GM21723 (cell line): Measurements from ENCODE around the gene CDH18.

Experiments used
- ATAC-seq: cut with Tn5 transposase; IDR thresholded peaks from one replicate; pipeline ENCODE4 v1.9.1; 2021; ENCODE audit warnings: mild to moderate bottlenecking, moderate library complexity; ENCODE audit not compliant: unreplicated experiment

CDH18 gene, protein sequence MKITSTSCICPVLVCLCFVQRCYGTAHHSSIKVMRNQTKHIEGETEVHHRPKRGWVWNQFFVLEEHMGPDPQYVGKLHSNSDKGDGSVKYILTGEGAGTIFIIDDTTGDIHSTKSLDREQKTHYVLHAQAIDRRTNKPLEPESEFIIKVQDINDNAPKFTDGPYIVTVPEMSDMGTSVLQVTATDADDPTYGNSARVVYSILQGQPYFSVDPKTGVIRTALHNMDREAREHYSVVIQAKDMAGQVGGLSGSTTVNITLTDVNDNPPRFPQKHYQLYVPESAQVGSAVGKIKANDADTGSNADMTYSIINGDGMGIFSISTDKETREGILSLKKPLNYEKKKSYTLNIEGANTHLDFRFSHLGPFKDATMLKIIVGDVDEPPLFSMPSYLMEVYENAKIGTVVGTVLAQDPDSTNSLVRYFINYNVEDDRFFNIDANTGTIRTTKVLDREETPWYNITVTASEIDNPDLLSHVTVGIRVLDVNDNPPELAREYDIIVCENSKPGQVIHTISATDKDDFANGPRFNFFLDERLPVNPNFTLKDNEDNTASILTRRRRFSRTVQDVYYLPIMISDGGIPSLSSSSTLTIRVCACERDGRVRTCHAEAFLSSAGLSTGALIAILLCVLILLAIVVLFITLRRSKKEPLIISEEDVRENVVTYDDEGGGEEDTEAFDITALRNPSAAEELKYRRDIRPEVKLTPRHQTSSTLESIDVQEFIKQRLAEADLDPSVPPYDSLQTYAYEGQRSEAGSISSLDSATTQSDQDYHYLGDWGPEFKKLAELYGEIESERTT

DNA sequence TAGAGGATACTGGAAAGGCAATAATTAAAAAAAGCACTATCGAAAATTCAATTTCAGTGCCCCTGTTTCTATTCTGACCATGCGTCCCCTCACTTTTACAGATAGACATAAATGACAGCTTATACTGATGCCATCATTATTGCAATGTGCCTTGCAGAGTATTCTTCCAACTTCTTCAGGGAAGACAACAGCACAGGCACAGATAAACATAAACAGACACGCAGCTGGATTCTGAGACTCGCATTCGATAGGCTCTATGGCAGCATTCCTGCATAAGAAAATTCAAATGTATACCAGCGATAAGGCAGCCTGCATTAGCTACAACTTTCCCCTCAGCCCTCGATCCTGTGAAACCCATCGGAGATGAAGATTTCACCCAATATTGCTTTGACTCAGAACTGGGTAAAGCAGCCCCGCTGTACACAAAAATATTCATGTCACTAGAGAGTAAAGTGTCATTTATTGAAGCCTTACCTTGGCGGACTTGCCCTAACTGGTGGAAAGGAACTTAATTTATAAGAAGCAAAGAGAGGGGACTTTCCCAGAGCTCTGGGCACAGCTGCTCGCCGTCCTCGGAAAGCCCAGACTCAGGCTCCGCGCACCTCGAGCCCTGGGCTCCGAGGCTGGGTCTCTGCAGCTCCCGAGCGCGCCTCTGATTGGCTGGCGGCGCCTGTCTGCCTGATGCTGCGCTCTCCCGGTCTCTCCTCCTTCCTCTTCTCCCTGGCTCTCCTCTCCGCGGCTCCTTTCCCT lies at the start of gene CDH18:
Gene CDH18 (minus strand): TSS at position 589 of the 750 bp plus-strand sequence. CDS start 149,214 bp downstream, outside the sequence.
- ATAC-seq, result no peak

DNA sequence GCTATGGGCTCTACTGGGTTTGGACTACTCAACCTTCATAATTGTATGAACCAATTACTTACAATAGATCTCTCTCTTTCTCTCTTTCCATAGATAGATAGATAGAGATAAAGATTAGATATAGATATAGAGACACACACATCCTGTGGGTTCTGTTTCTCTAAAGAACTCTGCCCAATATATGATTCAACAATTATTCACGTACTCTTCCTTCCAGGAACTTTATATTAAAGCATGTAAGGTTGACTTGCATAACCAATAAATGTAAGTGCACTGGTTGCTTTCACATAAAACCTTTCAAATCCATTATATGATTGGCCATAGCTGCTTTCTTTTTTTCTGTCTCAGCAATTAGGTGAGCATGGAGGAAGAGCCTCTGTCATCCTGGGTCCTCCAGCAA lies 46.7 kb upstream of the CDH18 start:
- no peak for ATAC-seq

DNA sequence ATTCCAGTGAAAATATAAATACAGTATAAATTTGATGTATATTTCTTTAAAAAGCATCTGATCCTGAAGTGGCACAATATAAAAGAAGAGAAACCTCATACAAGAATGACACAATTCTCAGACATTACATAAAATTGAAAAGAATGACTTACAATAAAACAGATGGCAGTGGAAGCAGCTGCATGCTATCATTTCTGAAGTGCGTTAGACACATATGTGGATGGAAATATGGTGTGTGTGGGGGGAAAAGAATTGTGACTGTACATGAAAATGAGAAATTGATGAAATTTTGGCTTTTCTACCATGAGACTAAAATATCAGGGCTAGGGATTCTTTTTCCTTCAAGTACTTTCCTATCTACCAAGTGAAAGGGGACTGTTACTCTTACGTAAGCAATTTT lies 45.9 kb upstream of the CDH18 start:
- ATAC-seq, result no peak

DNA sequence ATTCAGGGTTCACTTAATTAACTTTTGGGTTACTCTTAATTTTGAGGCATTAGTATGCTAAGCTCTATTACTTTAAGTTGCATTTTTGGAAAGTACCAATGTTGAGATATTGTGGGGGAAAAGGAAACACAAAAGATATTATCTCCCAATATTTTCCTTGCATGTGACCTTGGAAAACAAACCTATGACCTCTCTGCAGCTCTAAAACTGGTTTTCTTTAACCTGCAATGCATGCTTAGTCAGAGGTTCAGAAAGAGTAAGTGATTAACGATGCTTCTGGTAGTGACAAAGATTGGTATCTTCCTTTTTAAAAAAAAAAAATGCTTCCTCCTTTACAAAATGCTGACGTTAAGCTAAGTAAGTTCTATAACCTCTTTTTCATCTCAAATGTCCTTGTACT lies 44.9 kb upstream of the CDH18 start:
- ATAC-seq, result no peak

DNA sequence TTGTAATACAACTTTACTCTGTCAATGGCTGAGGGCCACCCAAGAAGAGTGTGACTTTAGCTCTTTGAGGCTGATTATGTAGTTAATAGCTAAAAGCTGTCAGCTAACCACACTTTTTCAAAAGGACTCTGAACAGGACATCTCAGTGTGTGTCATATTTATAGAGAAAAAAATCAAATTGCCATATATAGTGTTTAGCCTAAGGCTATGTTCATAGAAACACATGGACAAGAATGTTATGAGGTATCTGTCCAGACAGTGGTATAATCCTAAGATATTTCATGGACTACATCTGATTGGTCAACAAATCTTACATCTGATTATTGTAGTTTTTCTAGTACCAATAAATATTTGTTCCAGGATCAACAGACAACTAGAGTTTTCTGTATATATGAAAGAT lies 42.1 kb upstream of the CDH18 start:
- no peak for ATAC-seq

DNA sequence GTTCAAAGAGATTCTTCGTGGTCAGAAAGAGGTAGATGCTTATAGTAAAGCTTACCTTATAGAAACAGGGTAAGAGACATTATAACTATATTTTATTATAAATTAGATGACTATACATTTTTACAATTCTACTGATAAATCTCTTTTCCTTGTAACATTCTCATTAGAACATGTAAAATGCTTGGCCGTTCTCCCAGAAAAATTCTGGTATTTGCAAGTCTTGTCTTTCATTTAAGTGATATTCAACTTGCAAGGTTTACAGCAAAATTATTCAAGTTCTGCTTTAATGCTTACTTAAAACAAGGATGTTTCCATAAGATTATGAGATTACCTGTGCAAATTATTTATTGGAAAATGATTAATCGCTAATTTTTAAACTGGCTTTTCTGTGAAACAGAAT lies 41.3 kb upstream of the CDH18 start:
- no peak for ATAC-seq

DNA sequence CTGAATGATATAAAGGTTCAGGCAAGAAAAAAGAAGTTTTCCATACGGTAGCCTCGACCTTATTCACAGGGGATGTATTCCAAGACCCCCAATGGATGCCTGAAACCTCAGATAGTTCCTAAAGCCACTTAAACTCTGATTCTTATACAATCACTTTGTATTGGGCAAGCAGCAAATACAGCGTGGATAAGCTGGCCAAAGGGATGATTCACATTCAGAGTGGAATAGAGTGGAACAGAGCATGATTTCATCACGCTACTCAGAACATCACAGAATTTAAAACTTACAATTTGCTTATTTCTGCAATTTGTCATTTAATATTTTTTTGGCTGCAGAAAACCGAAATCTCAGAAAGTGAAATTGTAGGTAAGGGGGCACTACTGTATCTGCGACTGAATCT lies 40.5 kb upstream of the CDH18 start:
- no peak for ATAC-seq

DNA sequence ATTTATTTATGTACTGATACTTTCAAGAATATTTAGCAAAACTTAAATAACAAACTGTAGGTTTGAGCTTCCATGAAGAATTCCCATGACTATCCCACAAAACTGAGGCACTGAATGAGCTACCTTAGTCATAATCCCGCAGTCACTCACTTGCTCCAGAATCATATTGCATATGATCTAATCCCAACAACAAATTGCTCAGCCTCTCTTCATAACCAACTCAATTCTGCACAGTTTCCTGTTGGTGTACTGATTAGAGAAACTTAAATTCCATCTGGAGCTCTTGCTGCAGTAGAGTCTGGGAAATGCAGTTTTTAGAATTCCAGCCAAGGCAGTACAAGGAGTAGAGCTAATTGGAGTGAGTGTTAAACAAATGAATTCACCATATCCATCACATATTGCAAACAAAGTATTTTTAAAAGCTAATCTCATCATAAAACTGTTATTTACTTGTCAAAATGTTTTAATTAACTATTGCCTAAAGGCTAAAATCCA lies 35.7 kb upstream of the CDH18 start:
- no peak for ATAC-seq

DNA sequence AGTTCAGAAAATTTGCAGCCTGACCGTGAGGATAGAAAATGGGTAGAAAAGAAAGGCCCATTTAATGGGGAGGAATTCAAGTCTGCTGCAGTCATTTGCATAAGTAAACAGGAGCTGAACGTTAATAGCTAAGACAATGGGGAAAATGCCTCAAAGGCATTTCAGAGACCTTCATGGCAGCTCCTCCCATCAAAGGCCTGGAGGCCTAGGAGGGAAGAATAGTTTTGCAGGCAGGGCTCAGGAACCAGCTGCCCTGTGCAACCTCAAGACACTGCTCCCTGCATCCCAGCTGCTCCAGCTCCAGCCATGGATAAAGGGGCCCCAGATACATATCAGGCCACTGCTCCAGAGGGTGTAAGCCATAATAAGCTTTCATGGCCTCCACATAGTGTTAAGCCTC lies 32.2 kb upstream of the CDH18 start:
- no peak for ATAC-seq

DNA sequence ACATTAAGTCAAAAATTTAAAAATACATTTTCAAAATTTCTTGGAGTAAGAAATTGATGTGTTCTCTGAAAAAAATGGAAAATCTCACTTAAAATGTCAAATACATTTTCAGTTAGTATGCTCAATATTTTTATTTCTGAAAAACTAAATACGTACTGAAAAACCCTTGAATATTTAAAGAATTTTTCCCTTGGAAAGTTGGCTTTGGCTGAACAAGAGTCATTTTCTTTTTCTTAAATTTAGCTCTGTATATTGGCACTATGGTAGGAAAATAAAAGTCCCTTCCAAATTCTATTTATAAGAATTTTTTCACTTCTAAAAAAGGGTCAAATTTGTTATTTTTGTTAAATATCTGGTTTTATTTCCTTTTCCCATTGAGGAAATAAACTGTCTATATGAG lies 29.0 kb upstream of the CDH18 start:
- no peak for ATAC-seq

DNA sequence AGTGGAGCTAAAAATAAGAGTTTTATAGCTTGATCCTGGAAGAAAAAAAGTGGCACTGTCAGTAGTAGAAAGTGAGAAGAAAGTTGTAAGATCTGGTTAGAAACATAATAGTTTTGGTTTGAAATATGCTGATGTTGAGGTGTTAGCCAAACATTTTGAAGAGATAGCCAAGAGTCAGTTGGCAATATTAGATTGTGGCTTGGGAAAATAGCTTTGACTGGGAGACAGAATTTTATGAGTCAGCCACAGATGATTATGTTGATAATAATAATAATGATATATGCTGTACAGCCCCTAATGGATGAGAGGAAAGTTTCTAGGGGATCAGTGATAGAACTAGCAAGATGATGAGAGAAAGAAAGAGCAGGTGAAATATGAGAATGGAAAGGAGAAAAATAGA lies 12.4 kb upstream of the CDH18 start:
- ATAC-seq, result no peak

DNA sequence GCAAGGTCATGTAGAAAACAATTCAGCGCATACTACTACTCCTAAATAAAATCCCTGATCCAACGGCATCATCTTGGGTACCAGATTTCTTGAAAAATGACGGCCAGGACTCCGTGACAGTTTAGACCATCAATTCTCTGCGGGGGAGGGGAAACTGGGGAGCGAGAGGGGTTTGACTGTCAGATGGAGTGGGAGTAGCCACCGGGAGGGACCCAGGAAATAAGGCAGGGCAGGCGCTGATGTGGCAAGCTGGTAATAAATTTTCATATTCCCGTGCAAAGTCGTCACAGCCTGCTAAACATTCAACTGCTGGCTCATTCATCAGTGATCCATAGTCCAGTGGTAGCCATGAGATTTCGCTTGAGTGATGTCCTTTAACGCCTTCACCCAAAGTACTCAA lies 457 bp upstream of the CDH18 start:
- ATAC-seq, result no peak

DNA sequence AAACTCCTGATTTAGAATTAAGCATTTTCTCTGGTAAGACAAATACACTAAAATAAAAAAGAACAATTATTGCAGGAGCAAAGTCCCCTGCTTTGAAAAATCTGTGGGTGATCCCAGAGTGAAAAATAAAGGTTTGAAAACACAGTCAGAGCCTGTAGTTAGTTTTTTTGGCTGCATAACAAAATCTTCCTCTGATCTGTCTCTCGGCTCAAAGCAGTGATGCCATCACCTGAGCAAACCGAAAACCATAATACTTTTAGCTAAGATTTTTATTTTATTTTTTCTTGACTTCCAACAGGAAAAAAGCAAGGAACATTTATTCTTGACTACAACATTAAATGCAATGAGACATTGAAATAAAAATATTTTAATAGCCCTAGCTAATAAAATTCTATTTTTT lies 1.2 kb downstream of the CDH18 start:
- no peak for ATAC-seq

DNA sequence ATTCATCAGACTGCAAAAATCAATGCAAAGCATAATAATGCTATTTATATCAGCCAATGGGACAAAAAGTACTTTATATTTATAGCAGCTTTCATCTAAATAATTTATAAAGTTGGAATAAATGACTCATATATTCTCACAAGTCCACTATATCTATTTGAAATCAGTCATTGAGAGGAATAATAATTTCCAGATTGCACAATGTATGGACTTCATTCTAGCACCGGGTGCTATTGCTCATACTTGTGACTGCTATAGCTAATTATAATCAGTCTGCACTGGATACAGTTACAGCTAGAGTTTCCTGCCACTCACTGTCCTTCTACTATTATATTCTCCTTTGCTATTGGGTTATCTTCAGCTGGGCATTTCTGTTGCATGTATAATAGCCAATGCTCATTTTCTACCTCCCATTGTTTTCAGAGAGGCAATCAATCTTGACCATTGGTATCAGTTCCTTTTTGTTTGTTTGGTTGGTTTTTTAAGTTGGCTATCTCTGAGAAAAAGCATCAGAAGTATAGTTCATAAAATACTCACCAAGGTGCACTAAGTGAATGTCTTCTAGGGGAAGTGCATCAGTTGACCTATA lies 1.9 kb downstream of the CDH18 start:
- ATAC-seq, result no peak

DNA sequence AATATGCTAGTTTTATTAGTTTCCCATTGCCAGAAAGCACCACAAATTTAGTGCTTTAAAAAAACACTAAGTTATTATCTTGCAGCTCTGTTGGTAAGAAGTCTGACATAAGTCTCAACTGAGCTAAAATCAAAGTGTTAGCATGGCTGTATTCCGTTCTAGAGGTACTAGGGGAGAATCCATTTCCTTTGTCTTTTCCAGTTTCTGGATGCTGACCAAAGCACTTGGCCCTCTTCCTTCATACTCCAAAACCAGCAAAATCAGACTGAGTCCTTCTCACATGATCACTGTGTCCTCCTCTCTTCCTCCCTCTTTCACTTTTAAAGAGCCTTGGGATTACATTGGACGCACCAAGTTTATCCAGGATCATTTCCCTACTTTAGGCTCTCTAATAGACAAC lies 9.5 kb downstream of the CDH18 start:
- ATAC-seq, result no peak

DNA sequence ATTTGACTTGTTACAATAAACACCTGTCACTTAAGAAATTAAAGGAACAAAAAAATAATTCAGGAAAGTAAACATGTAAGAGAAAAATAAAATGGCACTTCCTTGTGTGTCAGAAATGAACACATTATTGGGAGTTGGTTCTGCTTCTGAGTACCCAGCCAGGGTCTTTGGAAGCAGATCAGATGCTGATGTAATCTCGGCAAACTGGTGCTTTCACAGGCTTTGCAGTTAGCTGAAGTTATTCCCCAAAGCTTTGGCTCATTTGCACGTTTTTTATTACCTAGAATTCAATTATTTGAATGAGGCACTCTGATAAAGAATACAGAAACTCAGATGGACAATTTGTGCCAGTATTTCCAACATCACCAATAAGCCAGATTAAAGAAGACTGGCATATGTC lies 10.9 kb downstream of the CDH18 start:
- no peak for ATAC-seq

DNA sequence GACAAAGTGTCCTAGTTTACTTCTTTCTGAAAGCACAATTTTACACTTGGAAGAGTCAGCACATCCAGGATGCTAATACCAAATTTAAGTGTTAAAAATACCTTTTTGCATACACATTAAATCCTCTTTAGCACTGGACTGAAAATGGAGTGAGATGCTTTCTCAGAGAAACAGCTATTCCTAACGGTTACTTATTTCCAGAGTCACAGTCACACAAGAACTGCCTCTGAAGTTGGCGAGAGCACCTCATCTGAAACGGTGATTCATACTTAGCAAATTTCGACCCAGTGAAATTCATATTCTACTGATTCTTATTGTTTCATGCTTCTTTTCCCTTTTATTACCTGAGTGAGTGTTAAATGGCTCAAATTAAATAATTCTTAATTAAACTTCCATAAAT lies 12.2 kb downstream of the CDH18 start:
- no peak for ATAC-seq

DNA sequence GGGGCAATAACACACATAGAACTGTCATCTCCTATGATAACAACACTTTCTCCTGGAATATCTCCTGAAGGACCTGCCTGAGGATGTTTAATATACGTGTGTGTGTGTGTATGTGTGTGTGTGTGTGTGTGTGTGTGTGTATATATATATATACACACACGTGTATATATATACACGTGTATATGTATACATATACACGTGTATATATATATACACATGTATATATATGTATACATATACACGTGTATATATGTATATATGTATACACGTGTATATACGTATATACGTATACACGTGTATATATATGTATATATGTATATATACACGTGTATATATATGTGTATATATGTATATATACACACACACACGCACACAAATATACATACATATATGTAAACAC lies 27.5 kb downstream of the CDH18 start:
- no peak for ATAC-seq

DNA sequence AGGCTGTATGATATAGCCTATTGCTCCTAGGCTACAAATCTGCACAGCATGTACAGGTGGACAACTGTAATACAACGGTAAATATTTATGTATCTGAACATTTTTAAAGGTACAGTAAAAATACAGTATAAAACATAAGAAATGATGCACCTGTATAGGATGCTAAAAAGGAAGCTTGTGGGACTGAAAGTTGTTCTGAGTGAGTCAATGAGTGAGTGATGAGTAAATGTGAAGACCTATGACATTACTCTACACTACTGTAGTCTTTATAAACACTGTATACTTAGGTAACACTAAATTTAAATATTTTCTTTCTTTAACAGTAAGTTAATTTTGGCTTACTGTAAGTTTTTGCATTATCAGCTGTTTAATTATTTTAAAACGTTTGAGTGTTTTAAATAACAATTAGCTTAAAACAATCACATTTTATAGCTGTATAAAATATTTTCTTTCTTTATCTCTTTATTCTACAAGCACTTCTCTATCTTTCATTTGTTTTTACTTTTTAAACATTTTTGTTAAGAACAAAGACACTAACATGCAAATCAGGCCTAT lies 28.1 kb downstream of the CDH18 start:
- no peak for ATAC-seq

DNA sequence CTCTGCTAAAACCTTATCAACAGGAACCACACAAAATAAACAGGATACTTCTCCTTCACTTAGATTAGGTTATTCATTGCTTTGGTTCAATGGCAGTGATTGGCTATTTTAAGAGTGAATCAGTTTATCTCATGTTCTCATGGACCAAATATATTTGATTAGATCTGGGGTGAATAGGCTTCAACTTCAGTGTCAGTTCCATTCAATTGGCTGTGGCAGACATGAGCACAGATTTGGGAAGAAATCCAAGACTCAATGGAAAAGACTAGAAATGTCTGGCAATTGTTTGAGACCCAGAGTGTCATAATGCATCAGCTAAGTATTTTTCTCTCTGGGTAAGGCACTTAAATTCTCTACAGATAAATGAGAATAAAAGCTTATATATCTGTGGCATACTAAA lies 37.1 kb downstream of the CDH18 start:
- no peak for ATAC-seq

DNA sequence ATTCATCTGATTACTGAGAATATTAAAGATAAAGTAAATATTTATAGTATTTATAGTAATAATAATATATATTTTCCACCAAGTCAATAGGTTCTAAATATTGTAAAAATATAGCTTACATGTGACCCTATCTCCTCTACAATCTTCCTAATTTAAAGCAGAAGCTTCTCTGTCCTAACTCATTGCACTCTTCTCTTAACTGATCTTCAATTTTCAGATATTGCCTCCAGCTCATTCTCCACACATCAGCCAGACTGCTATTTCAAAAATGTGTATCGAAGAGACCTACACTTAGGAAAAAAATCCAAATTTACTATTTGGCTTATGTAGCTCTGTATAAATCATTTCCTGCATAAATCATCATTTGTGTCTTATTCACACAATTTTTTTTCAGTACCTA lies 47.8 kb downstream of the CDH18 start:
- ATAC-seq, result no peak
